ENCODE measurements around the gene CARD14. TPM values are rescaled to one million over a fixed set of nuclear protein-coding genes. Genes with fewer than 3 reads are reported as not detected.

Gene CARD14
- total and polyA plus RNA-seq, 2 of the 13 experiments (the other 11 are each of a cell fraction or from before 2014, with no cell fraction given), result 0.11 TPM; not detected in 1

DNA sequence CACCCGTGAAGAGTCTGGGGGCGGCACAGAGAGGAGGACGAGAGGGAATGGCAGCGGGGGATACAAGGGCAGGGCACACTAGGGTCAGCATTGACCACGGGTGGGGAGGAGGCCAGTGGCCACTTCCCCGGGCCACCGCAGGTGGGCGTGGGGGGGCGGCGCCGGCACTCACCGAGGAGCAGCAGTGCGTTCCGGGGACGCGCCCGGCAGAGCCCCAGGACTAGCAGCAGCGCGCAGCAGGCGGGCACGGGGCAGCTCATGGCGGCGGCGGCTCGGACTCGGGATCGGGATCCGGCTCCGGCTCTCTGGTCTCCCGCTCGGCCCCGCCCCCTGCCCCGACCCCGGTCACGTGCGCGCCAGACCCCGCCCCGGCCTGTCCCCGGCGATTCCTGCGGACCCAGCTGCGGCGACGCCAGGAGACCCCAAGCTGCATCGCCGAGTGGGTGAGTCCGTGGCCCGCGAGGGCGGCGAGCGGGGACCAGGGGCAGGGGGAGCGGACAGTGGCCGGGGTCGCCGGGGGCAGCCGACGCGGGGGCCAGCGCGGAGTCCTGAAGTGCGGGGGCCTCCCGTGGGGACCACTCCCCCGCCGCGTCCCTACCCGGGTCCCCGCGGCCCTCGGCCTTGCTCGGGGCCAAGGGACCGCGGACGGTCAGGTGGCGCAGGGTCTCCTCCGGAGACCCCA lies 50.4 kb downstream of the CARD14 start, which contains the start of the genes SGSH and SLC26A11 (continued):
- TF ChIP-seq POLR2AphosphoS2 (IDR thresholded peaks at IDR 0.05; ENCODE audit: low read depth, low read length) (no peak), PAX8 (CRISPR knock-in tag; IDR thresholded peaks at IDR 0.05; ENCODE audit: borderline replicate concordance) (peak; percentile 89; the same call in 1 of the 2 replicates), ZSCAN9 (CRISPR knock-in tag; IDR thresholded peaks at IDR 0.05; ENCODE audit: borderline replicate concordance) (no peak), ZNF101 (CRISPR knock-in tag; IDR thresholded peaks at IDR 0.05; ENCODE audit: borderline replicate concordance, low read depth) (no peak), ETV6 (CRISPR knock-in tag; conservative IDR thresholded peaks at IDR 0.05) (no peak), EP300 (IDR thresholded peaks at IDR 0.05; ENCODE audit: low read depth in 2 of 2, low read length in 2 of 2) (no peak), EP300 (CRISPR knock-in tag; IDR thresholded peaks at IDR 0.05; ENCODE audit: borderline replicate concordance) (no peak), PHF8 (CRISPR knock-in tag; IDR thresholded peaks at IDR 0.05) (peak; percentile 78), ZNF136 (CRISPR knock-in tag; IDR thresholded peaks at IDR 0.05; ENCODE audit: low read depth) (no peak), GLI4 (CRISPR knock-in tag; IDR thresholded peaks at IDR 0.05; ENCODE audit: borderline replicate concordance) (0 out of 2 replicates have a peak, but pooled peaks have one; percentile 17), KDM4B (CRISPR knock-in tag; IDR thresholded peaks at IDR 0.05) (no peak), ZBTB37 (CRISPR knock-in tag; IDR thresholded peaks at IDR 0.05) (no peak), POGZ (CRISPR knock-in tag; IDR thresholded peaks at IDR 0.05) (no peak), HMG20B (CRISPR knock-in tag; conservative IDR thresholded peaks at IDR 0.05) (0 out of 2 replicates have a peak, but pooled peaks have one; percentile 14), ZFP91 (CRISPR knock-in tag; IDR thresholded peaks at IDR 0.05; ENCODE audit: borderline replicate concordance) (peak; percentile 71; the same call in 1 of the 2 replicates), ZNF644 (CRISPR knock-in tag; IDR thresholded peaks at IDR 0.05; ENCODE audit: low read depth) (no peak), ZBTB21 (CRISPR knock-in tag; IDR thresholded peaks at IDR 0.05) (no peak)
- TF ChIP-seq, protein P1, sequence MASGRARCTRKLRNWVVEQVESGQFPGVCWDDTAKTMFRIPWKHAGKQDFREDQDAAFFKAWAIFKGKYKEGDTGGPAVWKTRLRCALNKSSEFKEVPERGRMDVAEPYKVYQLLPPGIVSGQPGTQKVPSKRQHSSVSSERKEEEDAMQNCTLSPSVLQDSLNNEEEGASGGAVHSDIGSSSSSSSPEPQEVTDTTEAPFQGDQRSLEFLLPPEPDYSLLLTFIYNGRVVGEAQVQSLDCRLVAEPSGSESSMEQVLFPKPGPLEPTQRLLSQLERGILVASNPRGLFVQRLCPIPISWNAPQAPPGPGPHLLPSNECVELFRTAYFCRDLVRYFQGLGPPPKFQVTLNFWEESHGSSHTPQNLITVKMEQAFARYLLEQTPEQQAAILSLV (CRISPR knock-in tag; IDR thresholded peaks at IDR 0.05; ENCODE audit: borderline replicate concordance), result peak; percentile 86; the same call in 1 of the 2 replicates
- TF ChIP-seq, protein P2, sequence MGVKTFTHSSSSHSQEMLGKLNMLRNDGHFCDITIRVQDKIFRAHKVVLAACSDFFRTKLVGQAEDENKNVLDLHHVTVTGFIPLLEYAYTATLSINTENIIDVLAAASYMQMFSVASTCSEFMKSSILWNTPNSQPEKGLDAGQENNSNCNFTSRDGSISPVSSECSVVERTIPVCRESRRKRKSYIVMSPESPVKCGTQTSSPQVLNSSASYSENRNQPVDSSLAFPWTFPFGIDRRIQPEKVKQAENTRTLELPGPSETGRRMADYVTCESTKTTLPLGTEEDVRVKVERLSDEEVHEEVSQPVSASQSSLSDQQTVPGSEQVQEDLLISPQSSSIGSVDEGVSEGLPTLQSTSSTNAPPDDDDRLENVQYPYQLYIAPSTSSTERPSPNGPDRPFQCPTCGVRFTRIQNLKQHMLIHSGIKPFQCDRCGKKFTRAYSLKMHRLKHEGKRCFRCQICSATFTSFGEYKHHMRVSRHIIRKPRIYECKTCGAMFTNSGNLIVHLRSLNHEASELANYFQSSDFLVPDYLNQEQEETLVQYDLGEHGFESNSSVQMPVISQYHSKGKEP (CRISPR knock-in tag; IDR thresholded peaks at IDR 0.05), result no peak
- TF ChIP-seq, protein P3, sequence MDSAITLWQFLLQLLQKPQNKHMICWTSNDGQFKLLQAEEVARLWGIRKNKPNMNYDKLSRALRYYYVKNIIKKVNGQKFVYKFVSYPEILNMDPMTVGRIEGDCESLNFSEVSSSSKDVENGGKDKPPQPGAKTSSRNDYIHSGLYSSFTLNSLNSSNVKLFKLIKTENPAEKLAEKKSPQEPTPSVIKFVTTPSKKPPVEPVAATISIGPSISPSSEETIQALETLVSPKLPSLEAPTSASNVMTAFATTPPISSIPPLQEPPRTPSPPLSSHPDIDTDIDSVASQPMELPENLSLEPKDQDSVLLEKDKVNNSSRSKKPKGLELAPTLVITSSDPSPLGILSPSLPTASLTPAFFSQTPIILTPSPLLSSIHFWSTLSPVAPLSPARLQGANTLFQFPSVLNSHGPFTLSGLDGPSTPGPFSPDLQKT (CRISPR knock-in tag; IDR thresholded peaks at IDR 0.05; ENCODE audit: borderline replicate concordance), result no peak
- TF ChIP-seq, protein P4, sequence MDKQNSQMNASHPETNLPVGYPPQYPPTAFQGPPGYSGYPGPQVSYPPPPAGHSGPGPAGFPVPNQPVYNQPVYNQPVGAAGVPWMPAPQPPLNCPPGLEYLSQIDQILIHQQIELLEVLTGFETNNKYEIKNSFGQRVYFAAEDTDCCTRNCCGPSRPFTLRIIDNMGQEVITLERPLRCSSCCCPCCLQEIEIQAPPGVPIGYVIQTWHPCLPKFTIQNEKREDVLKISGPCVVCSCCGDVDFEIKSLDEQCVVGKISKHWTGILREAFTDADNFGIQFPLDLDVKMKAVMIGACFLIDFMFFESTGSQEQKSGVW (CRISPR knock-in tag; IDR thresholded peaks at IDR 0.05; ENCODE audit: borderline replicate concordance), result no peak
